Left lung (tissue), 10 donors: ENCODE results near the gene DNASE1L2. TPM values are rescaled to one million over a fixed set of nuclear protein-coding genes. Genes with fewer than 3 reads are reported as not detected.
A peak's percentile ranks its signal among the peaks of the same experiment; 100 is the strongest.

Source experiments
- ATAC-seq: fragments of 200-7000 bp; cut with Tn5 transposase; one replicate; pipeline ENCODE4 v1.9.1; 2020; ENCODE audit warnings: moderate library complexity
- DNase-seq, 4 donors: peaks; one replicate each; pipeline ENCODE4 v3.0.0-alpha.2; 2013 to 2020
- H3K27ac ChIP-seq, 2 donors: fragments of 200-600 bp; sonication (generic) in 1 of 2; one replicate each; pipeline versions ENCODE4 v1.5.0 to v1.8.0; 2020 to 2021
- H3K27me3 ChIP-seq, 2 donors: fragments of 200-600 bp; sonication (generic) in 1 of 2; one replicate each; pipeline versions ENCODE4 v1.5.0 to v1.8.0; 2020 to 2021
- H3K36me3 ChIP-seq, 2 donors: fragments of 200-600 bp; sonication (generic) in 1 of 2; one replicate each; pipeline versions ENCODE4 v1.5.0 to v1.8.0; 2020 to 2021
- H3K4me1 ChIP-seq, 2 donors: fragments of 200-600 bp; one replicate each; pipeline ENCODE4 v1.8.0; 2021
- H3K4me3 ChIP-seq, 2 donors: fragments of 200-600 bp; sonication (generic) in 1 of 2; one replicate each; pipeline versions ENCODE4 v1.5.0 to v1.8.0; 2020 to 2021; ENCODE audit warnings: mild to moderate bottlenecking in 1 of 2
- H3K9me3 ChIP-seq, 2 donors: fragments of 200-600 bp; sonication (generic) in 1 of 2; one replicate each; pipeline versions ENCODE4 v1.5.0 to v1.8.0; 2020 to 2021
- CTCF ChIP-seq, 2 donors: fragments of 200-600 bp; sonication (generic) in 1 of 2; IDR thresholded peaks; one replicate each; pipeline versions ENCODE4 v1.5.0 to v1.8.0; 2021; ENCODE audit warnings: antibody characterized with exemption in 2 of 2
- intact Hi-C, 2 donors: fragments of 100-400 bp; cut with DNase I; formaldehyde crosslinking; loops; one replicate each; pipeline versions ENCODE4 v1.11.2 to v1.14.2; 2022
- polyA plus RNA-seq, 6 donors: library from polyadenylated mRNA; unstranded; fragments of 120-200 nt; gene quantifications; one replicate each; pipeline ENCODE4 v1.2.1, GENCODE V29; 2013; ENCODE audit not compliant: insufficient read length in 6 of 6
- total RNA-seq, 2 donors: library from RNA; stranded (reverse); fragmentation: NEBNext Ultra II Directional; extraction: Animal tissue kit (Norgen Biotek cat#: 25700); gene quantifications; one replicate each; pipeline ENCODE4 v1.2.1, GENCODE V29; 2021
- donor health status: DM: no; HTN: yes; CAD: no.
- donor health status: DM: no; HTN: no; CAD: no.

DNASE1L2 gene
- total and polyA plus RNA-seq, 8 donors = 0.27 to 1.7 (median 0.99) TPM

GRCh38 chr16:2204416-2205103 lies 31.7 kb upstream of the DNASE1L2 start:
- DNase-seq (no peak), ATAC-seq (no peak)
- Histone ChIP-seq H3K36me3 (peaks cover 0 to 29% of the 10 kb centered on the region in 2 donors), H3K9me3 (no peaks in the 10 kb centered on the region), H3K4me3 (peak overlapping the region; percentile 62 to 74), H3K4me1 (peaks cover 13 to 31% of the 10 kb centered on the region in 2 donors), H3K27me3 (peaks cover 0 to 6% of the 10 kb centered on the region in 2 donors), H3K27ac (peak overlapping the region; percentile 95 to 96)
- no peak for TF ChIP-seq CTCF (IDR thresholded peaks at IDR 0.05)
- intact Hi-C loops = no loop called here

- H3K9me3 ChIP-seq = no peaks in the 10 kb centered on the region
- intact Hi-C loops = no loop called here
- peak within 1 kb of the TSS; percentile 62 to 74 for H3K4me3 ChIP-seq
- H3K4me1 ChIP-seq = peaks cover 13 to 31% of the 10 kb centered on the region in 2 donors
- H3K27ac ChIP-seq = peak within 1 kb of the TSS; percentile 95 to 96
- TF ChIP-seq CTCF (IDR thresholded peaks at IDR 0.05) = no peak
- peaks cover 0 to 37% of the 10 kb centered on the region in 2 donors for H3K36me3 ChIP-seq
- DNase-seq (peak; percentile 88 to 96 (median 92)), ATAC-seq (peak; percentile 97)
- no peaks in the 10 kb centered on the region for H3K27me3 ChIP-seq
Observed at GRCh38 chr16:2205104-2205966, 30.9 kb upstream of the DNASE1L2 start, which contains the start of gene MLST8. MLST8 (plus strand) TSS chr16:2205454; CDS start chr16:2206086, 632 bp downstream.

- no peak for TF ChIP-seq CTCF (IDR thresholded peaks at IDR 0.05)
- intact Hi-C loops = no loop called here
- peak overlapping the region; percentile 62 to 74 for H3K4me3 ChIP-seq
- DNase-seq = peak in 2 of 4 donors; percentile 57 to 84
- H3K27ac ChIP-seq = peak overlapping the region; percentile 95 to 96
- peaks cover 13 to 31% of the 10 kb centered on the region in 2 donors for H3K4me1 ChIP-seq
- H3K27me3 ChIP-seq = no peaks in the 10 kb centered on the region
- no peaks in the 10 kb centered on the region for H3K9me3 ChIP-seq
- H3K36me3 ChIP-seq = peaks cover 0 to 42% of the 10 kb centered on the region in 2 donors
- ATAC-seq = peak; percentile 12
Observed at GRCh38 chr16:2205967-2206313, 30.3 kb upstream of the DNASE1L2 start.

- Histone ChIP-seq H3K27ac (peak overlapping the region in 1 of 2 donors; percentile 95), H3K4me1 (peaks cover 13 to 32% of the 10 kb centered on the region in 2 donors), H3K27me3 (no peaks in the 10 kb centered on the region), H3K36me3 (peaks cover 0 to 46% of the 10 kb centered on the region in 2 donors), H3K9me3 (no peaks in the 10 kb centered on the region), H3K4me3 (peak overlapping the region; percentile 62 to 74)
- no peak for TF ChIP-seq CTCF (IDR thresholded peaks at IDR 0.05)
- DNase-seq (no peak), ATAC-seq (no peak)
- intact Hi-C loops = no loop called here
Observed at GRCh38 chr16:2206420-2206779, 29.8 kb upstream of the DNASE1L2 start.
